ENCODE measurements around the gene CCSER1.

CCSER1 gene

GRCh38 chr4:90159193-90159592, 32.0 kb downstream of the CCSER1 start:
- Mint-ChIP-seq H3K36me3 (no peaks in the 10 kb centered on the region), H3K4me1 (ENCODE audit: low read depth) (no peaks in the 10 kb centered on the region), H3K4me3 (no peak overlapping the region), H3K27me3 (no peaks in the 10 kb centered on the region), H3K9me3 (ENCODE audit: low read depth) (no peaks in the 10 kb centered on the region), H3K27ac (no peak overlapping the region)

DNA sequence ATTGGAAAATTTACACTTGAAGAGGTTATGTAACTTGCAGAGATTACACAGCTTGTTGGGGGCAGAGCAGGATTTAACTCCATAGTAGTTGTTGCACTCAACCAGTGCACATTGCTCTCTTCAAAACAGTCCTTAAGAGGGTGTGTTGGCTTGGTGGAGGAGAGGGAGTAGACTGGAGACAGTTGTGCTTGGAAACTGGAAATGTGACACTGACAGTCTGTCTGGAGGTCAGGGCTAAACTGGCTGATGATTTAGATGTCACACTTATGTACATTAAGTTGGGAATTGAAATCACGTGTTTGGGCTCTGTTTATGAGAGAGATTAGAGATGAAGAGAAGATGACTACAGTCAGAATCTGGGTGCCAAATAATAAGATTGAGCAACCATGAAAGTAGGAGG, 32.9 kb downstream of the CCSER1 start:
- H3K27ac Mint-ChIP-seq, result no peak overlapping the region
- H3K27me3 Mint-ChIP-seq, result no peaks in the 10 kb centered on the region
- H3K4me3 Mint-ChIP-seq, result no peak overlapping the region
- no peaks in the 10 kb centered on the region for H3K9me3 Mint-ChIP-seq (ENCODE audit: low read depth)
- no peaks in the 10 kb centered on the region for H3K4me1 Mint-ChIP-seq (ENCODE audit: low read depth)
- H3K36me3 Mint-ChIP-seq, result no peaks in the 10 kb centered on the region

DNA sequence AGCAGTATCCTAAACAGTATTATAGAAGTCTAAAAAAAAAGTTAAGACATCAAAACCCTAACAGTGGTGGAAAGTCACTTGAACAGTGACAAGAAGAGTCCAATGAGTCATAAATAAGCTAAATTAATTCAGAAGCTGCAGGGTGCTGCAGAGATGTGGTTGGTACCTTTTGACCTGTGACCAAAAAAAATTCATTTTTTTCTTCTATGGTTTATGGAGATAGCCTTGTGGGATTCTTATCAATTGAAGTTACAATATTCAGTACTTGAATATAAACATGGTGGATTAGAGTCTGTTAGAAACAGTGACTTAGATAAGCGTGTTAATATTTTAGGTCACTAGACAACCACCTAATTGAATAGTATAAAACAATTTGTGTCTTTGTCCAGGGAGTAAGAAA, 35.4 kb downstream of the CCSER1 start:
- Mint-ChIP-seq H3K27ac (no peak overlapping the region), H3K27me3 (no peaks in the 10 kb centered on the region), H3K36me3 (no peaks in the 10 kb centered on the region), H3K4me3 (no peak overlapping the region), H3K9me3 (ENCODE audit: low read depth) (no peaks in the 10 kb centered on the region), H3K4me1 (ENCODE audit: low read depth) (no peaks in the 10 kb centered on the region)

- no peaks in the 10 kb centered on the region for H3K27me3 Mint-ChIP-seq
- H3K4me3 Mint-ChIP-seq, result no peak overlapping the region
Measured at GRCh38 chr4:90163872-90164271, 36.7 kb downstream of the CCSER1 start.

GRCh38 chr4:90165883-90166282, 38.7 kb downstream of the CCSER1 start:
- Mint-ChIP-seq H3K27me3 (no peaks in the 10 kb centered on the region), H3K4me1 (ENCODE audit: low read depth) (no peaks in the 10 kb centered on the region), H3K36me3 (no peaks in the 10 kb centered on the region), H3K9me3 (ENCODE audit: low read depth) (peaks cover 6% of the 10 kb centered on the region), H3K27ac (no peak overlapping the region), H3K4me3 (no peak overlapping the region)

More at GRCh38 chr4:90163872-90164271, 36.7 kb downstream of the CCSER1 start:
- no peaks in the 10 kb centered on the region for H3K4me1 Mint-ChIP-seq (ENCODE audit: low read depth)
- no peaks in the 10 kb centered on the region for H3K9me3 Mint-ChIP-seq (ENCODE audit: low read depth)
- H3K36me3 Mint-ChIP-seq, result no peaks in the 10 kb centered on the region
- no peak overlapping the region for H3K27ac Mint-ChIP-seq

GRCh38 chr4:90171491-90171890, 44.3 kb downstream of the CCSER1 start:
- Mint-ChIP-seq H3K4me3 (no peak overlapping the region), H3K27ac (no peak overlapping the region), H3K27me3 (no peaks in the 10 kb centered on the region), H3K4me1 (ENCODE audit: low read depth) (no peaks in the 10 kb centered on the region), H3K9me3 (ENCODE audit: low read depth) (peaks cover 6% of the 10 kb centered on the region), H3K36me3 (no peaks in the 10 kb centered on the region)

- Mint-ChIP-seq H3K4me1 (ENCODE audit: low read depth) (no peaks in the 10 kb centered on the region), H3K36me3 (no peaks in the 10 kb centered on the region), H3K4me3 (no peak overlapping the region), H3K9me3 (ENCODE audit: low read depth) (peaks cover 6% of the 10 kb centered on the region), H3K27ac (no peak overlapping the region), H3K27me3 (no peaks in the 10 kb centered on the region)
Measured at GRCh38 chr4:90174621-90175023, 47.4 kb downstream of the CCSER1 start.

DNA sequence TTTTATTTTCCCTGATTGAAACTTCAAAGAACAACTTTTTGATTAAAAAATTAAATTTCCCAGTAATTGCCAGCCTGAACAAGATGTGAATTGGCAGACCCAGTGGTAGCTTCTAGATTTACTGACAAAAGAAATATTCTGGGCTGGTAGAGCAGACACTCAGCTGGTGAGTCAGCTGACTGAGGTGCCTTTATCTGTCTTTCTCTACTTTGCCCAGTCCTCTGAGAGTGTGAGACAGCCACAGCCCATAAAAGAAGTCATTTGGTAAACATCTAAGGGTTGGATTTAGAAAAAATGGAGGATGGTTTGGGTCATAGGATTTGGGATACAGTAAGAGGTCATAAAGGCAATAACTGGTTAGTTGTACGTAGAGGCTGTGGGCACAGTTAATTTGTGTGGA, 54.5 kb downstream of the CCSER1 start:
- H3K9me3 Mint-ChIP-seq (ENCODE audit: low read depth), result no peaks in the 10 kb centered on the region

GRCh38 chr4:90183254-90183653, 56.1 kb downstream of the CCSER1 start:
- Mint-ChIP-seq H3K4me3 (no peak overlapping the region), H3K27ac (no peak overlapping the region), H3K4me1 (ENCODE audit: low read depth) (no peaks in the 10 kb centered on the region), H3K9me3 (ENCODE audit: low read depth) (no peaks in the 10 kb centered on the region), H3K36me3 (no peaks in the 10 kb centered on the region), H3K27me3 (no peaks in the 10 kb centered on the region)

More for the DNA sequence above, 54.5 kb downstream of the CCSER1 start:
- Mint-ChIP-seq H3K4me1 (ENCODE audit: low read depth) (no peaks in the 10 kb centered on the region), H3K27ac (no peak overlapping the region), H3K4me3 (no peak overlapping the region), H3K36me3 (no peaks in the 10 kb centered on the region), H3K27me3 (no peaks in the 10 kb centered on the region)

DNA sequence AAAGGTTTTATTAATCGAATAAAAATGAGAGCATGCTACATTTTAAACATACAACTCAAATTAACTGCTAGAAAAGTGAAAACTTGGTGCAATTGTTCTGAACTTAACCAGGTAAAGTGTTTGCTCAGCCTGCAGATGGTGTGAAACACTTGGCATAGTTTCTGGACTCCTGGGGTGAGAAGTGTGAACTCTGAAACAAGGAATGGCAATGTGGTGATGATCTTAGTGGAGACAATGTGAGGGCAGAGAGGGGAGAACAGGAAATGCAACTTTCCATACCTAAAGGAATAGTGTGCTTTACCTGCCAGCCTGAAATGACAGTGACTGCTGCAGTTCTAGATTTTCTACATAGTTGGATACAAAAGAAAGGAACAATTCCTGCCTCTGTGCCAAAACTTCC, 57.4 kb downstream of the CCSER1 start:
- Mint-ChIP-seq H3K9me3 (ENCODE audit: low read depth) (no peaks in the 10 kb centered on the region), H3K36me3 (no peaks in the 10 kb centered on the region), H3K27ac (no peak overlapping the region), H3K4me1 (ENCODE audit: low read depth) (no peaks in the 10 kb centered on the region), H3K27me3 (no peaks in the 10 kb centered on the region), H3K4me3 (no peak overlapping the region)

GRCh38 chr4:90185416-90185815, 58.2 kb downstream of the CCSER1 start:
- H3K9me3 Mint-ChIP-seq (ENCODE audit: low read depth), result no peaks in the 10 kb centered on the region
- no peaks in the 10 kb centered on the region for H3K36me3 Mint-ChIP-seq
- no peak overlapping the region for H3K4me3 Mint-ChIP-seq
- H3K27ac Mint-ChIP-seq, result no peak overlapping the region
- H3K27me3 Mint-ChIP-seq, result no peaks in the 10 kb centered on the region
- no peaks in the 10 kb centered on the region for H3K4me1 Mint-ChIP-seq (ENCODE audit: low read depth)

GRCh38 chr4:90186229-90186628, 59.0 kb downstream of the CCSER1 start:
- Mint-ChIP-seq H3K4me1 (ENCODE audit: low read depth) (no peaks in the 10 kb centered on the region), H3K9me3 (ENCODE audit: low read depth) (no peaks in the 10 kb centered on the region), H3K27me3 (no peaks in the 10 kb centered on the region), H3K4me3 (no peak overlapping the region), H3K27ac (no peak overlapping the region), H3K36me3 (no peaks in the 10 kb centered on the region)

- Mint-ChIP-seq H3K9me3 (ENCODE audit: low read depth) (no peaks in the 10 kb centered on the region), H3K27ac (no peak overlapping the region), H3K4me3 (no peak overlapping the region), H3K27me3 (no peaks in the 10 kb centered on the region), H3K4me1 (ENCODE audit: low read depth) (no peaks in the 10 kb centered on the region), H3K36me3 (no peaks in the 10 kb centered on the region)
Measured at GRCh38 chr4:90187148-90187884, 60.1 kb downstream of the CCSER1 start.

DNA sequence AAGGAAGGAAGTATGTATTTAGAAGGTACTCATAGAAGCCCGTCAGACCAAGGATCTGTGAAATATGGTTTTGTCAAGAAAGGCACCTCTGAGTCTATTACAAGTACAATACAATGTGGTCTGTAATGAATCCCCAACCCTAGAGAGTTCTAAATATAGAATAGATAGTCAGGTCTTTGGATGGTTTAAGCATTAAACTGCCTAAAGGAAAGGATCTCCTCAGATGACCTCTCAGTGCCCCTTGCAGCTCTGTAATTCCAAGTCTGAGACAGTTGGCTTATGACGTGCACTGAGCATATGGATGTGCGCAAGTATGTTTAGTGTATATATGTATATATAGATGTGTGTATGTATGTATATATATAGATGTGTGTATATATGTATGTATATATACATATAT, 62.0 kb downstream of the CCSER1 start:
- no peak overlapping the region for H3K27ac Mint-ChIP-seq
- H3K4me1 Mint-ChIP-seq (ENCODE audit: low read depth), result no peaks in the 10 kb centered on the region
- H3K36me3 Mint-ChIP-seq, result no peaks in the 10 kb centered on the region
- no peaks in the 10 kb centered on the region for H3K9me3 Mint-ChIP-seq (ENCODE audit: low read depth)
- H3K4me3 Mint-ChIP-seq, result no peak overlapping the region
- H3K27me3 Mint-ChIP-seq, result no peaks in the 10 kb centered on the region

- Mint-ChIP-seq H3K4me1 (ENCODE audit: low read depth) (no peaks in the 10 kb centered on the region), H3K27me3 (no peaks in the 10 kb centered on the region), H3K27ac (no peak overlapping the region), H3K36me3 (no peaks in the 10 kb centered on the region), H3K4me3 (no peak overlapping the region), H3K9me3 (ENCODE audit: low read depth) (no peaks in the 10 kb centered on the region)
Measured at GRCh38 chr4:90189946-90190345, 62.8 kb downstream of the CCSER1 start.

GRCh38 chr4:90190525-90190924, 63.3 kb downstream of the CCSER1 start:
- H3K4me1 Mint-ChIP-seq (ENCODE audit: low read depth), result no peaks in the 10 kb centered on the region
- no peak overlapping the region for H3K27ac Mint-ChIP-seq
- no peak overlapping the region for H3K4me3 Mint-ChIP-seq
- no peaks in the 10 kb centered on the region for H3K27me3 Mint-ChIP-seq
- H3K9me3 Mint-ChIP-seq (ENCODE audit: low read depth), result no peaks in the 10 kb centered on the region
- H3K36me3 Mint-ChIP-seq, result no peaks in the 10 kb centered on the region

Data from activated naive CD8-positive, alpha-beta T cell (primary cell).